ENCODE measurements around the gene NCAM1. TPM values are rescaled to one million over a fixed set of nuclear protein-coding genes. Genes with fewer than 3 reads are reported as not detected.

Gene NCAM1
- total RNA-seq, 1 donor from 2014 or later = 27.3 TPM

GRCh38 chr11:113124006-113124405 lies 162.8 kb downstream of the NCAM1 start:
- no peak for DNase-seq (ENCODE audit: low spot score, unreplicated experiment)
- peaks cover 3% of the 10 kb centered on the region for H3K27me3 Mint-ChIP-seq

GRCh38 chr11:113124578-113124977 lies 163.4 kb downstream of the NCAM1 start:
- no peak for TF ChIP-seq CTCF (IDR thresholded peaks at IDR 0.05; ENCODE audit: unreplicated experiment)
- Mint-ChIP-seq H3K4me3 (ENCODE audit: low read depth) (no peak overlapping the region), H3K36me3 (ENCODE audit: insufficient read depth) (no peaks in the 10 kb centered on the region), H3K4me1 (ENCODE audit: low read depth) (peaks cover 15% of the 10 kb centered on the region), H3K27me3 (peaks cover 3% of the 10 kb centered on the region), H3K9me3 (ENCODE audit: low read depth) (no peaks in the 10 kb centered on the region), H3K27ac (no peak overlapping the region)
- no peak for DNase-seq (ENCODE audit: low spot score, unreplicated experiment)

More at GRCh38 chr11:113124006-113124405, 162.8 kb downstream of the NCAM1 start:
- Mint-ChIP-seq H3K36me3 (ENCODE audit: insufficient read depth) (no peaks in the 10 kb centered on the region), H3K27ac (no peak overlapping the region), H3K9me3 (ENCODE audit: low read depth) (no peaks in the 10 kb centered on the region), H3K4me1 (ENCODE audit: low read depth) (peaks cover 15% of the 10 kb centered on the region), H3K4me3 (ENCODE audit: low read depth) (no peak overlapping the region)
- no peak for TF ChIP-seq CTCF (IDR thresholded peaks at IDR 0.05; ENCODE audit: unreplicated experiment)

GRCh38 chr11:113129261-113129992 lies 168.2 kb downstream of the NCAM1 start:
- H3K36me3 Mint-ChIP-seq (ENCODE audit: insufficient read depth) = no peaks in the 10 kb centered on the region
- no peak for TF ChIP-seq CTCF (IDR thresholded peaks at IDR 0.05; ENCODE audit: unreplicated experiment)
- H3K4me1 Mint-ChIP-seq (ENCODE audit: low read depth) = peaks cover 15% of the 10 kb centered on the region
- no peaks in the 10 kb centered on the region for H3K27me3 Mint-ChIP-seq
- no peak overlapping the region for H3K4me3 Mint-ChIP-seq (ENCODE audit: low read depth)
- DNase-seq (ENCODE audit: low spot score, unreplicated experiment) = no peak
- no peaks in the 10 kb centered on the region for H3K9me3 Mint-ChIP-seq (ENCODE audit: low read depth)
- H3K27ac Mint-ChIP-seq = no peak overlapping the region

GRCh38 chr11:113131036-113131775 lies 170.0 kb downstream of the NCAM1 start:
- H3K27me3 Mint-ChIP-seq = peaks cover 5% of the 10 kb centered on the region
- H3K27ac Mint-ChIP-seq = no peak overlapping the region
- no peak for DNase-seq (ENCODE audit: low spot score, unreplicated experiment)
- peaks cover 17% of the 10 kb centered on the region for H3K4me1 Mint-ChIP-seq (ENCODE audit: low read depth)
- no peaks in the 10 kb centered on the region for H3K9me3 Mint-ChIP-seq (ENCODE audit: low read depth)
- no peak for TF ChIP-seq CTCF (IDR thresholded peaks at IDR 0.05; ENCODE audit: unreplicated experiment)
- H3K36me3 Mint-ChIP-seq (ENCODE audit: insufficient read depth) = no peaks in the 10 kb centered on the region
- no peak overlapping the region for H3K4me3 Mint-ChIP-seq (ENCODE audit: low read depth)

- H3K9me3 Mint-ChIP-seq (ENCODE audit: low read depth) = no peaks in the 10 kb centered on the region
- no peaks in the 10 kb centered on the region for H3K36me3 Mint-ChIP-seq (ENCODE audit: insufficient read depth)
- DNase-seq (ENCODE audit: low spot score, unreplicated experiment) = no peak
- no peak overlapping the region for H3K4me3 Mint-ChIP-seq (ENCODE audit: low read depth)
- H3K27ac Mint-ChIP-seq = no peak overlapping the region
- peaks cover 5% of the 10 kb centered on the region for H3K27me3 Mint-ChIP-seq
- no peak for TF ChIP-seq CTCF (IDR thresholded peaks at IDR 0.05; ENCODE audit: unreplicated experiment)
- peaks cover 6% of the 10 kb centered on the region for H3K4me1 Mint-ChIP-seq (ENCODE audit: low read depth)
These were observed 171.9 kb downstream of the NCAM1 start for GRCh38 chr11:113133071-113133470.

Measured in progenitor cell of endocrine pancreas (in vitro differentiated cells).